Colonic mucosa (tissue), 4 donors: Measurements from ENCODE around the gene EXOC3. TPM values are rescaled to one million over a fixed set of nuclear protein-coding genes. Genes with fewer than 3 reads are reported as not detected.

Experiments used
- DNase-seq: peaks from one replicate; pipeline ENCODE4 v3.0.0-alpha.2; 2020
- H3K27ac ChIP-seq: fragments of 200-600 bp; one replicate; pipeline ENCODE4 v1.8.0; 2021
- H3K27me3 ChIP-seq: fragments of 200-600 bp; one replicate; pipeline ENCODE4 v1.8.0; 2021
- H3K36me3 ChIP-seq: fragments of 200-600 bp; one replicate; pipeline ENCODE4 v1.8.0; 2021
- H3K4me1 ChIP-seq: fragments of 200-600 bp; one replicate; pipeline ENCODE4 v1.8.0; 2021; ENCODE audit warnings: mild to moderate bottlenecking
- H3K4me3 ChIP-seq: fragments of 200-600 bp; one replicate; pipeline ENCODE4 v1.8.0; 2021
- H3K9ac ChIP-seq, 2 donors: one replicate each; pipeline ENCODE4 v1.7.0; 2013; ENCODE audit warnings: control low read depth in 2 of 2, low read depth in 2 of 2, low read length in 2 of 2
- H3K9me3 ChIP-seq: fragments of 200-600 bp; one replicate; pipeline ENCODE4 v1.8.0; 2021
- intact Hi-C: fragments of 100-400 bp; cut with DNase I; formaldehyde crosslinking; loops from one replicate; pipeline ENCODE4 v1.14.1; 2022
- total RNA-seq, 2 donors: library from RNA; stranded (reverse); fragmentation: NEBNext Ultra II Directional in 1 of 2; extraction: Animal tissue kit (Norgen Biotek cat#: 25700) in 1 of 2; gene quantifications; one replicate each; pipeline ENCODE4 v1.2.1, GENCODE V29; 2021
- TF ChIP-seq, protein P1 (sequence below): fragments of 200-600 bp; IDR thresholded peaks from one replicate; pipeline ENCODE4 v1.8.0; 2022; ENCODE audit warnings: antibody characterized with exemption, mild to moderate bottlenecking
- donor health status: healthy.
- donor health status: DM: no; HTN: no; CAD: no.
- donor health status: DM: no; HTN: no; CAD: no.

EXOC3 gene
- total RNA-seq, 2 donors from 2014 or later: 52.0 to 58.7 TPM

DNA sequence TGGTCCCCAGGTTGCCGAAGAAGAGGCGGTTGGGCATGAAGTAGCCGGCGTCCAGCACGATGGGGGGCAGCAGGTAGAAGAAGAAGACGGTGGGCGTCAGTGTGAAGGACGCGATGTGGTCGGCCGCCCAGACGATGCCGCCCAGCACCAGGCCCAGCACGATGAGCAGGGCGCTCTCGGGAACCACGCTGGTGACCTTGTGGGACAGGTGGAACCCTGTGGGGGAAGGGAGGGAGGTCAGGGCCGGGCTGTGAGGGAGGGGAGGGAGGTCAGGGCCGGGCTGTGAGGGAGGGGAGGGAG, 48.8 kb downstream of the EXOC3 start:
- Histone ChIP-seq H3K36me3 (no peaks in the 10 kb centered on the region), H3K27ac (no peak overlapping the region), H3K9me3 (no peaks in the 10 kb centered on the region), H3K9ac (no peak overlapping the region), H3K27me3 (peaks cover 8% of the 10 kb centered on the region), H3K4me1 (no peaks in the 10 kb centered on the region), H3K4me3 (no peak overlapping the region)
- intact Hi-C loops: no loop called here
- TF ChIP-seq, protein P1, sequence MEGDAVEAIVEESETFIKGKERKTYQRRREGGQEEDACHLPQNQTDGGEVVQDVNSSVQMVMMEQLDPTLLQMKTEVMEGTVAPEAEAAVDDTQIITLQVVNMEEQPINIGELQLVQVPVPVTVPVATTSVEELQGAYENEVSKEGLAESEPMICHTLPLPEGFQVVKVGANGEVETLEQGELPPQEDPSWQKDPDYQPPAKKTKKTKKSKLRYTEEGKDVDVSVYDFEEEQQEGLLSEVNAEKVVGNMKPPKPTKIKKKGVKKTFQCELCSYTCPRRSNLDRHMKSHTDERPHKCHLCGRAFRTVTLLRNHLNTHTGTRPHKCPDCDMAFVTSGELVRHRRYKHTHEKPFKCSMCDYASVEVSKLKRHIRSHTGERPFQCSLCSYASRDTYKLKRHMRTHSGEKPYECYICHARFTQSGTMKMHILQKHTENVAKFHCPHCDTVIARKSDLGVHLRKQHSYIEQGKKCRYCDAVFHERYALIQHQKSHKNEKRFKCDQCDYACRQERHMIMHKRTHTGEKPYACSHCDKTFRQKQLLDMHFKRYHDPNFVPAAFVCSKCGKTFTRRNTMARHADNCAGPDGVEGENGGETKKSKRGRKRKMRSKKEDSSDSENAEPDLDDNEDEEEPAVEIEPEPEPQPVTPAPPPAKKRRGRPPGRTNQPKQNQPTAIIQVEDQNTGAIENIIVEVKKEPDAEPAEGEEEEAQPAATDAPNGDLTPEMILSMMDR: no peak
- DNase-seq: no peak

DNA sequence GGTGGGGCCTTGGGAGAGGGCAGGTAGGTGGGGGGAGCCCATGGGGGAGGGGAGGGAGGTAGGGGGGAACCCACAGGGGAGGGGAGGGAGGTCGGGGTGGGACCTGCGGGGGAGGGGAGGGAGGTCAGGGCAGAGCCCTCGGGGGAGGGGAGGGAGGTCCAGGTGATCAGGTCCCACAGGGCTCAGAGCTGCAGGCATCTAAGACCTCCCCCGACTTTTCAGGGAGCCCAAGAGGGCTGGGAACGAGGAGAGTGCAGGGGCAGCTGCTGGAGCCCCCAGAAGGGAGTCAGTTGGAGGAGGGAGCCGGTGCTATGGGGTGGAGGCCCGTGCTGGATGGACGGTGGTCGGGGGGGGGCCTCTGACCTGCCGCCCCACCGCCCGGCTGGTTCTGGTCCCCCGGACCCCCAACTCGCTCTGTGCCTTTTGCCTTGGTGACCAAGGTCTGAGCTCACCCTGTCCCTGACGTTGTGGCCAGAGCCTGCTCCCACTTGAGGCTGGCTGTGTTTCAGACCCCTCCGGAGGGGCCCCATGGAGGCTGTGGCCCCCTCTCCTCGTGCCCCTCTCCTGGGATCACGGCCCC, 49.4 kb downstream of the EXOC3 start:
- H3K9me3 ChIP-seq: no peaks in the 10 kb centered on the region
- H3K36me3 ChIP-seq: no peaks in the 10 kb centered on the region
- no peaks in the 10 kb centered on the region for H3K4me1 ChIP-seq
- no peak overlapping the region for H3K4me3 ChIP-seq
- TF ChIP-seq, protein P1: no peak
- H3K9ac ChIP-seq: no peak overlapping the region
- intact Hi-C loops: no loop called here
- peaks cover 8% of the 10 kb centered on the region for H3K27me3 ChIP-seq
- no peak for DNase-seq
- H3K27ac ChIP-seq: no peak overlapping the region

DNA sequence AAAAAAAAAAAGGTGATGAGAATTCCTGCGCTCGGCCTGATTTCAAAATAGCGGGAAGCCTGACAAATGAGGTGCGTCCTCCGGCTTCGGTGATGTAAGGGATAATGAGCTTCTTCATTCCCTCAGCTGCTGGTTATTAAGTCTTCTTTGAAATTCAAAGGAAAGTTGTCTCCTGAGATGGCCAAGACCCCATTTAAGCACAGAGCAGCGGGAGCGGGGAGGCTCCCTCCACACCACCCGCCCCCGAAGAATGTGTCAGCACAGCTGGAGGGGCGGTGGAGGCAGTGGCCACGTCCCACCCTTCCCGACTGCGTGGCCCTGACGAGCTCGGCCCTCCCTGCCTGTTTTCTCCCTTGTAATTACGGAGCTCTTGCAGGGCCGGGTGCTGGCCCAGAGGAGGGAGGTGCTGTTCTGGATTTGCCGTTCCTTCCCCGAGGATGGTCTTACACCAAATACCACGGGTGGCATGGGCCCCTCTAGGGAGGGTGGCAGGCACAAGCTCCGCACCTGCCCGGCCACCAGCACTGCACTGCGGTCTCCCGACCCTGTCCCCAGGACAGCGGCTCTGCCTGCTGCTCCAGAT, 50.2 kb downstream of the EXOC3 start:
- Histone ChIP-seq H3K27me3 (peaks cover 8% of the 10 kb centered on the region), H3K9me3 (no peaks in the 10 kb centered on the region), H3K4me1 (no peaks in the 10 kb centered on the region), H3K4me3 (no peak overlapping the region), H3K36me3 (no peaks in the 10 kb centered on the region), H3K9ac (no peak overlapping the region), H3K27ac (no peak overlapping the region)
- no peak for DNase-seq
- intact Hi-C loops: no loop called here
- TF ChIP-seq, protein P1: no peak

DNA sequence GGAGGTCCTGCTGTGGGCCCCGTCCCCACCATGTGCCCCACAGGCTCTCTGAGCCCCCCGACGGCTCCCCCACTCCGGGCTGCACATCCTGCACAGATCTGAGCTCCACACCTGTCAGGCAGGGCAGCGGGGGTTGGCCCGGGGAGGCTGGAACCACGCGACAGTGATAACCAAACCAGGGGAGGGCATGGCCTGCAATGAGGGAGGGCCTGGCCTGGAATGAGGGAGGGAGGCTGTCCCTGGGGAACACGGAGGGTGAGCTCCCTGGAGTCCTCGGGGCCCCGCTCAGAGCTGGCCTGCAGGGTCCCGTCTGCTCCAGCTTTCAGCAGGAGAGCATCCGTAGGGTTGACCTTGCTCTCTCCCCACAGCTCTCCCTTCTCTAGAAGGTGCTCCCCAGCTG, 50.8 kb downstream of the EXOC3 start:
- Histone ChIP-seq H3K27me3 (peaks cover 8% of the 10 kb centered on the region), H3K9ac (no peak overlapping the region), H3K9me3 (no peaks in the 10 kb centered on the region), H3K27ac (no peak overlapping the region), H3K4me1 (no peaks in the 10 kb centered on the region), H3K4me3 (no peak overlapping the region), H3K36me3 (no peaks in the 10 kb centered on the region)
- TF ChIP-seq, protein P1: no peak
- DNase-seq: no peak
- intact Hi-C loops: no loop called here

DNA sequence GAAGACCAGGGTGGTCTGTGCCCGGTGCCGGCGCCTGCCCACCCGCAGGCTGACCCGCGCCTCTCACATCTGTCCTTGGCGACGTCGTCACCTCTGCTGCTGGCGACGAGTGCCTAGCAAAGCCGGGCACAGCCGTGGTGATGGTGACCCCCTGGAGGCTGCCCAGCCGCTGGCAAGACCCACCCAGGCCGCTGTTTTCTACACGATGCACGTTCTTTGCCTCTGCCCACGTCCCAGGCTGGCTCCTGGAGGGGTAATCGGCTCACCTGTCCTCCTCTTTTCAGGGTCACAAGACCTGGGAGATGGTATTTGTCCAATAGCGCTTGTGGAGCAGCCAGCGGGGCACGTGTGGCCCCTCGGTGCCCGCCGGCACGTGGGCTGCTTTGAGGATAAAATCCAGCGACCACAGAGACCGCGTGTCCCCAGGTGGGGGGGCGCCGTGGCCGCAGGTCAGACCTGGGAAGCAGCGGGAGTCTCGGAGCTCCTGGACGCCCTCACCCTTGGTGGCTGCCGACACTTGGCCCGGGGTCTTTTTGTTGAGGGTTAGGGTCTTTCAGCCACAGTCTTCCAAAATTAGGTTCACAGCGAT, 51.8 kb downstream of the EXOC3 start:
- no peaks in the 10 kb centered on the region for H3K36me3 ChIP-seq

More for the DNA sequence above, 51.8 kb downstream of the EXOC3 start:
- Histone ChIP-seq H3K9me3 (no peaks in the 10 kb centered on the region), H3K4me1 (no peaks in the 10 kb centered on the region), H3K9ac (no peak overlapping the region), H3K27ac (no peak overlapping the region), H3K27me3 (peaks cover 8% of the 10 kb centered on the region), H3K4me3 (no peak overlapping the region)
- DNase-seq: no peak
- TF ChIP-seq, protein P1: no peak
- intact Hi-C loops: no loop called here
